K562 (cell line): ENCODE data around the gene SDR42E2. TPM values are rescaled to one million over a fixed set of nuclear protein-coding genes. Genes with fewer than 3 reads are reported as not detected.

Experiments
- ATAC-seq: fragments of 200-7000 bp; cut with Tn5 transposase; 3 replicates; pipeline ENCODE4 v1.9.1; 2020; ENCODE audit warnings: moderate library complexity
- BruUV-seq: library from RNA; stranded (reverse); fragments of 400-500 nt; replicated peaks from 2 replicates; lab custom pipeline; 2021; lab: Mats Ljungman, UMichigan
- CTCF ChIA-PET: fragments of 300-600 bp; formaldehyde crosslinking; extraction: SDS; loops from one replicate; lab custom pipeline; 2021; ENCODE audit warnings: low intra/inter-chr PET ratio; lab: Yijun Ruan, JAX
- POLR2A ChIA-PET: fragments of 300-600, 350-650 bp; sonication (Branson Sonifier 250); formaldehyde crosslinking; extraction: SDS; loops from one replicate; lab custom pipeline; 2021; ENCODE audit warnings: antibody characterized with exemption, inconsistent platforms; lab: Yijun Ruan, JAX
- DNase-seq, 4 experiments: peaks; one replicate each; pipeline versions ENCODE4 v3.0.0 to v3.0.0-alpha.2; 2011 to 2018; ENCODE audit warnings: low spot score in 3 of 4, mixed read lengths in 3 of 4; ENCODE audit errors: extremely low read depth in 1 of 4
- FAIRE-seq: peaks from 2 replicates; lab custom pipeline; 2011; peaks lifted over from hg19 to GRCh38; lab: Jason Lieb, UNC
- H2AFZ ChIP-seq: 2 replicates; pipeline ENCODE4 v1.6.0; 2011; ENCODE audit warnings: low read depth, low read length, control low read depth, inconsistent platforms
- H3K27ac ChIP-seq: fragments of 200-600 bp; 3 replicates; pipeline ENCODE4 v1.8.0; 2011; ENCODE audit warnings: low read depth, mild to moderate bottlenecking, control low read depth, inconsistent platforms, low read length, moderate library complexity, mixed read lengths; ENCODE audit errors: extremely low read depth
- H3K27me3 ChIP-seq, 2 experiments: fragments of 300-600 bp in 1 of 2; 2 replicates in 1 of 2; 3 replicates in 1 of 2; pipeline versions ENCODE4 v1.6.0 to v1.8.0; 2011; ENCODE audit warnings: inconsistent platforms in 2 of 2, low read length in 2 of 2, mild to moderate bottlenecking in 1 of 2, mixed read lengths in 1 of 2, moderate library complexity in 1 of 2; ENCODE audit not compliant: control insufficient read depth in 2 of 2, insufficient read depth in 2 of 2
- H3K36me3 ChIP-seq: fragments of 300-600 bp; 3 replicates; pipeline ENCODE4 v1.8.0; 2011; ENCODE audit warnings: mild to moderate bottlenecking, low read length, inconsistent platforms; ENCODE audit not compliant: control insufficient read depth, insufficient read depth
- H3K4me1 ChIP-seq, 2 experiments: fragments of 200-600 bp in 1 of 2; replicated peaks in 1 of 2; 2 replicates in 1 of 2; 3 replicates in 1 of 2; pipeline versions ENCODE4 v1.5.1 to v1.8.0; 2011; ENCODE audit warnings: inconsistent platforms in 2 of 2, low read length in 2 of 2, mild to moderate bottlenecking in 1 of 2, mixed read lengths in 1 of 2, moderate library complexity in 1 of 2; ENCODE audit not compliant: control insufficient read depth in 2 of 2, insufficient read depth in 2 of 2
- H3K4me2 ChIP-seq: 2 replicates; pipeline ENCODE4 v1.6.1; 2011; ENCODE audit warnings: low read length, control low read depth, inconsistent platforms, mixed read lengths; ENCODE audit not compliant: insufficient read depth
- H3K4me3 ChIP-seq: fragments of 200-600 bp; sonication (generic), shearing (Covaris generic); 2 replicates; pipeline ENCODE4 v1.5.1; 2016; ENCODE audit warnings: control low read depth, inconsistent platforms
- H3K79me2 ChIP-seq: fragments of 200-600 bp; 3 replicates; pipeline ENCODE4 v1.8.0; 2011; ENCODE audit warnings: low read length, inconsistent platforms; ENCODE audit not compliant: control insufficient read depth, insufficient read depth
- H3K9ac ChIP-seq, 2 experiments: 2 replicates each; pipeline versions ENCODE4 v1.6.0 to v1.6.1; 2011; ENCODE audit warnings: low read depth in 2 of 2, low read length in 2 of 2, control low read depth in 1 of 2, inconsistent platforms in 1 of 2, mild to moderate bottlenecking in 1 of 2, mixed read lengths in 1 of 2; ENCODE audit not compliant: insufficient read depth in 1 of 2
- H3K9me1 ChIP-seq: one replicate; pipeline ENCODE4 v1.6.0; 2011; ENCODE audit warnings: inconsistent platforms, mild to moderate bottlenecking, low read length, moderate library complexity; ENCODE audit not compliant: control insufficient read depth, insufficient read depth
- H3K9me3 ChIP-seq: replicated peaks from 2 replicates; pipeline ENCODE4 v1.5.1; 2011; ENCODE audit warnings: low read depth, low read length, inconsistent platforms; ENCODE audit not compliant: control insufficient read depth, insufficient read depth
- H4K20me1 ChIP-seq: replicated peaks from 2 replicates; pipeline ENCODE4 v1.6.1; 2011; ENCODE audit warnings: low read length, inconsistent platforms, mixed read lengths; ENCODE audit not compliant: control insufficient read depth, insufficient read depth
- C11orf30 ChIP-seq: fragments of 450-650 bp; IDR thresholded peaks from 2 replicates; pipeline ENCODE4 v1.6.1; 2016; ENCODE audit warnings: low read depth, mild to moderate bottlenecking
- CXXC5 ChIP-seq: fragments of 250-450 bp; sonication (Bioruptor Pico); IDR thresholded peaks from 2 replicates; pipeline ENCODE4 v1.8.0; 2022; ENCODE audit warnings: inconsistent platforms, mild to moderate bottlenecking, moderate library complexity
- FUS ChIP-seq: fragments of 200-400 bp; formaldehyde crosslinking; optimal IDR thresholded peaks from 2 replicates; pipeline ENCODE3; 2017; ENCODE audit warnings: low read depth, low read length
- HDAC2 ChIP-seq: fragments of 450-650 bp; IDR thresholded peaks from 2 replicates; pipeline ENCODE4 v1.6.1; 2016; ENCODE audit warnings: mild to moderate bottlenecking
- NCOA6 ChIP-seq: fragments of 450-650 bp; IDR thresholded peaks from 2 replicates; pipeline ENCODE4 v1.6.1; 2017; ENCODE audit warnings: mild to moderate bottlenecking
- NCOR1 ChIP-seq: fragments of 450-650 bp; IDR thresholded peaks from 2 replicates; pipeline ENCODE4 v1.6.1; 2016; ENCODE audit warnings: mild to moderate bottlenecking, moderate library complexity
- THRA ChIP-seq: fragments of 450-650 bp; IDR thresholded peaks from 2 replicates; pipeline ENCODE4 v1.6.1; 2017; ENCODE audit warnings: mild to moderate bottlenecking, moderate library complexity
- WGBS: fragments of 100-300 bp; shearing (Covaris generic); methylation state at CpG from one replicate; pipeline ENCODE4 v1.1.6; 2016; ENCODE audit warnings: low coverage, mixed read lengths; ENCODE audit not compliant: insufficient coverage; ENCODE audit errors: missing lambda C conversion rate; 5-methylcytosine and 5-hydroxymethylcytosine counted together
- in situ Hi-C: fragments of 300-500 bp; cut with MboI; formaldehyde crosslinking; loops from 4 replicates; pipeline ENCODE4 v1.15.0; 2018; ENCODE audit warnings: inconsistent platforms, mixed read lengths
- intact Hi-C: fragments of 100-400 bp; cut with micrococcal nuclease; formaldehyde crosslinking; loops from 2 replicates; pipeline ENCODE4 v1.14.2; 2022
- polyA plus RNA-seq, 8 experiments: library from polyadenylated mRNA; depleted of rRNA in 4 of 8; stranded (reverse) in 5 of 8; unstranded in 3 of 8; fragments of >200 nt; fragmentation: Nextera tagmentation in 2 of 8; fragmentation: Illumina TruSeq in 1 of 8; extraction: Ambion mirVana in 2 of 8; extraction: Trizol in 1 of 8; gene quantifications; 2 replicates each; pipeline versions ENCODE4 v1.2.1 to v1.2.3, GENCODE V29; 2011 to 2014; ENCODE audit warnings: inconsistent platforms in 1 of 8, missing spikeins in 1 of 8
- total RNA-seq, 7 experiments: library from RNA; depleted of rRNA in 6 of 7; stranded (reverse); fragments of >200 nt in 6 of 7; fragmentation: Illumina TruSeq in 2 of 7; extraction: Trizol in 2 of 7; gene quantifications; 2 replicates each; pipeline versions ENCODE4 v1.2.1 to v1.2.3, GENCODE V29; 2011 to 2021; ENCODE audit warnings: low replicate concordance in 1 of 7
- TF ChIP-seq, protein P1 (sequence below): sonication (generic); formaldehyde crosslinking; IDR thresholded peaks from 2 replicates; pipeline ENCODE4 v1.8.1; 2023; ENCODE audit warnings: mild to moderate bottlenecking, missing genetic modification reagents
- TF ChIP-seq, protein P2 (sequence below), 2 experiments: fragments of 450-650 bp in 1 of 2; sonication (generic) in 1 of 2; formaldehyde crosslinking; conservative IDR thresholded peaks; 2 replicates each; pipeline versions ENCODE4 v1.4.0 to v1.8.1; 2020 to 2022; ENCODE audit warnings: mild to moderate bottlenecking in 1 of 2, missing genetic modification reagents in 1 of 2

The SDR42E2 gene
- total and polyA plus RNA-seq, 9 of the 15 experiments (the other 6 are each of a cell fraction or from before 2014, with no cell fraction given), result 0.03 to 0.07 (median 0.04) TPM; not detected in 4

DNA sequence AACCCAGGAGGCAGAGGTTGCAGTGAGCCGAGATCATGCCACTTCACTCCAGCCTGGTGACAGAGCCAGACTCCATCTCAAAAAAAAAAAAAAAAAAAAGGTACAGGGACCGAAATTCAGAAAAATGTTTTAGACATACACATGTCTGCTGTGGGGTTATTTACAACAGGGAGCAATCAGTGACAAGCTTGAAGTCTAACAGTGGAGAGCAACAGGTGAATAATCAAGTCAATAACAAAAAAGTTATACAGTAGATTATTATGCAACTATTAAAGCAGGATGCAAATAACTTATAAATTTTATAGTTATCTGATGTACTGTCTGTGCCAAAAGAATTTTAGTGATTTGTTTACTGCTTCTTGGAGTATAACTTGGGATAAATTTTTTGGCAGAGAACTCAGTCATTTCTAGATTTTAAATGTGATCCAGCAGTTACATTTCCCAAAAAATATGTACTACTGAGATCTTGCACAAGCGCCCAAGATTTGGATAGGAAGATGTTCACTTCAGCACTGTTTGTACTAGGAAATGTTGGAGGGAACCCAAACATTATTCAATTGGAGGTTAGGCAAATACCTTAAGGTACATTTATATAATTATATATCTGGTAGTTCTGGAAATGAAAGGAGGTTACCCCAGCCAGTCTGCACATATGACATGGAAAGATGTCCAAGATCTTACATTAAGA, 77.9 kb downstream of the SDR42E2 start:
- H3K4me1 ChIP-seq, result no peaks in the 10 kb centered on the region; a peak in 1 of 5 replicates
- H3K4me3 ChIP-seq, result no peak overlapping the region
- BruUV-seq, result no TSS peak
- in situ Hi-C loops, result no loop called here
- no peak overlapping the region for H3K9ac ChIP-seq
- ATAC-seq, result no peak
- no peaks in the 10 kb centered on the region for H3K9me1 ChIP-seq
- peaks cover 44% of the 10 kb centered on the region; the same call in 2 of the 3 replicates for H3K36me3 ChIP-seq
- no peak overlapping the region for H2AFZ ChIP-seq
- TF ChIP-seq HDAC2, result no peak
- no peak for TF ChIP-seq CXXC5 (CRISPR knock-in tag)
- no peak for TF ChIP-seq NCOR1
- no peak for TF ChIP-seq FUS
- TF ChIP-seq, protein P1, sequence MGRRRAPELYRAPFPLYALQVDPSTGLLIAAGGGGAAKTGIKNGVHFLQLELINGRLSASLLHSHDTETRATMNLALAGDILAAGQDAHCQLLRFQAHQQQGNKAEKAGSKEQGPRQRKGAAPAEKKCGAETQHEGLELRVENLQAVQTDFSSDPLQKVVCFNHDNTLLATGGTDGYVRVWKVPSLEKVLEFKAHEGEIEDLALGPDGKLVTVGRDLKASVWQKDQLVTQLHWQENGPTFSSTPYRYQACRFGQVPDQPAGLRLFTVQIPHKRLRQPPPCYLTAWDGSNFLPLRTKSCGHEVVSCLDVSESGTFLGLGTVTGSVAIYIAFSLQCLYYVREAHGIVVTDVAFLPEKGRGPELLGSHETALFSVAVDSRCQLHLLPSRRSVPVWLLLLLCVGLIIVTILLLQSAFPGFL (CRISPR knock-in tag), result no peak
- TF ChIP-seq, protein P2, sequence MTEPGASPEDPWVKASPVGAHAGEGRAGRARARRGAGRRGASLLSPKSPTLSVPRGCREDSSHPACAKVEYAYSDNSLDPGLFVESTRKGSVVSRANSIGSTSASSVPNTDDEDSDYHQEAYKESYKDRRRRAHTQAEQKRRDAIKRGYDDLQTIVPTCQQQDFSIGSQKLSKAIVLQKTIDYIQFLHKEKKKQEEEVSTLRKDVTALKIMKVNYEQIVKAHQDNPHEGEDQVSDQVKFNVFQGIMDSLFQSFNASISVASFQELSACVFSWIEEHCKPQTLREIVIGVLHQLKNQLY (CRISPR knock-in tag; conservative IDR thresholded peaks at IDR 0.05), result no peak
- no peak for TF ChIP-seq THRA
- no peak for TF ChIP-seq NCOA6
- no peak for TF ChIP-seq C11orf30
- no peak for DNase-seq
- H3K27me3 ChIP-seq, result no peaks in the 10 kb centered on the region
- H3K9me3 ChIP-seq, result no peaks in the 10 kb centered on the region
- intact Hi-C loops, result no loop called here
- CTCF ChIA-PET, result no interaction called here
- no peak overlapping the region for H3K27ac ChIP-seq
- 86% methylated on average over 2 of the region's 3 CpGs for WGBS
- H3K79me2 ChIP-seq, result no peaks in the 10 kb centered on the region; the same call in 2 of the 3 replicates
- POLR2A ChIA-PET, result interaction anchor here (0.7 kb wide), 1 partner anchor 870 kb away, joined by 3 read pairs; no protein-coding TSS in a partner anchor
- H4K20me1 ChIP-seq, result no peaks in the 10 kb centered on the region; the same call in 1 of the 2 replicates
- no peak for FAIRE-seq
- no peak overlapping the region for H3K4me2 ChIP-seq

Other genes with a start within 250 kb of the SDR42E2 start
- gene UQCRC2, start 209.1 kb upstream of the SDR42E2 start, total RNA-seq (2014; rRNA removed), result 177 and 222 TPM in 2 replicates
- 398 and 437 TPM in 2 replicates for gene UQCRC2, start 209.1 kb upstream of the SDR42E2 start, total RNA-seq (2014; rRNA removed; fragmentation: Illumina TruSeq; extraction: Trizol)
- gene UQCRC2, start 209.1 kb upstream of the SDR42E2 start, total RNA-seq (2015; rRNA removed; fragmentation: Illumina TruSeq; extraction: Trizol), result 384 and 413 TPM in 2 replicates
- 319 and 329 TPM in 2 replicates for gene UQCRC2, start 209.1 kb upstream of the SDR42E2 start, total RNA-seq (2021)
- gene UQCRC2, start 209.1 kb upstream of the SDR42E2 start, polyA plus RNA-seq (2011; rRNA removed), result 426 and 516 TPM in 2 replicates
- gene UQCRC2, start 209.1 kb upstream of the SDR42E2 start, polyA plus RNA-seq (2014; fragmentation: Illumina TruSeq; extraction: Trizol), result 299 and 316 TPM in 2 replicates
- gene UQCRC2, start 209.1 kb upstream of the SDR42E2 start, polyA plus RNA-seq (2014; fragmentation: Nextera tagmentation; extraction: Ambion mirVana), result 100 to 1,000 TPM; 284 to 424 TPM
- 250 and 291 TPM in 2 replicates for gene UQCRC2, start 209.1 kb upstream of the SDR42E2 start, polyA plus RNA-seq (2014; rRNA removed)
- not detected in 2 replicates for gene PDZD9, start 161.4 kb upstream of the SDR42E2 start, total RNA-seq (2014; rRNA removed)
- gene PDZD9, start 161.4 kb upstream of the SDR42E2 start, total RNA-seq (2014; rRNA removed; fragmentation: Illumina TruSeq; extraction: Trizol), result not detected in 2 replicates
- not detected in 2 replicates for gene PDZD9, start 161.4 kb upstream of the SDR42E2 start, total RNA-seq (2015; rRNA removed; fragmentation: Illumina TruSeq; extraction: Trizol)
- gene PDZD9, start 161.4 kb upstream of the SDR42E2 start, total RNA-seq (2021), result not detected in 2 replicates
- not detected in 2 replicates for gene PDZD9, start 161.4 kb upstream of the SDR42E2 start, polyA plus RNA-seq (2011; rRNA removed)
- not detected in 2 replicates for gene PDZD9, start 161.4 kb upstream of the SDR42E2 start, polyA plus RNA-seq (2014; fragmentation: Illumina TruSeq; extraction: Trizol)
- under 1 TPM; 0.06 to 0.08 TPM for gene PDZD9, start 161.4 kb upstream of the SDR42E2 start, polyA plus RNA-seq (2014; fragmentation: Nextera tagmentation; extraction: Ambion mirVana)
- not detected in 2 replicates for gene PDZD9, start 161.4 kb upstream of the SDR42E2 start, polyA plus RNA-seq (2014; rRNA removed)
- gene MOSMO, start 154.4 kb upstream of the SDR42E2 start, total RNA-seq (2014; rRNA removed), result 3.7 and 6.3 TPM in 2 replicates
- 7.7 and 9.0 TPM in 2 replicates for gene MOSMO, start 154.4 kb upstream of the SDR42E2 start, total RNA-seq (2014; rRNA removed; fragmentation: Illumina TruSeq; extraction: Trizol)
- 9.0 and 10.4 TPM in 2 replicates for gene MOSMO, start 154.4 kb upstream of the SDR42E2 start, total RNA-seq (2015; rRNA removed; fragmentation: Illumina TruSeq; extraction: Trizol)
- gene MOSMO, start 154.4 kb upstream of the SDR42E2 start, total RNA-seq (2021), result 5.4 and 7.6 TPM in 2 replicates
- gene MOSMO, start 154.4 kb upstream of the SDR42E2 start, polyA plus RNA-seq (2011; rRNA removed), result 11.3 and 13.3 TPM in 2 replicates
- gene MOSMO, start 154.4 kb upstream of the SDR42E2 start, polyA plus RNA-seq (2014; fragmentation: Illumina TruSeq; extraction: Trizol), result 9.1 and 9.3 TPM in 2 replicates
- 1 to 10 TPM; 1.9 to 2.0 TPM for gene MOSMO, start 154.4 kb upstream of the SDR42E2 start, polyA plus RNA-seq (2014; fragmentation: Nextera tagmentation; extraction: Ambion mirVana)
- 7.1 and 9.9 TPM in 2 replicates for gene MOSMO, start 154.4 kb upstream of the SDR42E2 start, polyA plus RNA-seq (2014; rRNA removed)
- gene VWA3A, start 70.0 kb upstream of the SDR42E2 start, total RNA-seq (2014; rRNA removed), result not detected in 2 replicates
- gene VWA3A, start 70.0 kb upstream of the SDR42E2 start, total RNA-seq (2014; rRNA removed; fragmentation: Illumina TruSeq; extraction: Trizol), result not detected in 2 replicates
- gene VWA3A, start 70.0 kb upstream of the SDR42E2 start, total RNA-seq (2015; rRNA removed; fragmentation: Illumina TruSeq; extraction: Trizol), result not detected in 2 replicates
- not detected in 2 replicates for gene VWA3A, start 70.0 kb upstream of the SDR42E2 start, total RNA-seq (2021)
- gene VWA3A, start 70.0 kb upstream of the SDR42E2 start, polyA plus RNA-seq (2011; rRNA removed), result not detected in 2 replicates
- gene VWA3A, start 70.0 kb upstream of the SDR42E2 start, polyA plus RNA-seq (2014; fragmentation: Illumina TruSeq; extraction: Trizol), result not detected in 2 replicates
- gene VWA3A, start 70.0 kb upstream of the SDR42E2 start, polyA plus RNA-seq (2014; fragmentation: Nextera tagmentation; extraction: Ambion mirVana), result not detected
- not detected in 2 replicates for gene VWA3A, start 70.0 kb upstream of the SDR42E2 start, polyA plus RNA-seq (2014; rRNA removed)
- 13.1 and 14.8 TPM in 2 replicates for gene EEF2K, start 43.8 kb downstream of the SDR42E2 start, total RNA-seq (2014; rRNA removed)
- 14.6 and 18.3 TPM in 2 replicates for gene EEF2K, start 43.8 kb downstream of the SDR42E2 start, total RNA-seq (2014; rRNA removed; fragmentation: Illumina TruSeq; extraction: Trizol)
- 12.1 and 12.9 TPM in 2 replicates for gene EEF2K, start 43.8 kb downstream of the SDR42E2 start, total RNA-seq (2015; rRNA removed; fragmentation: Illumina TruSeq; extraction: Trizol)
- gene EEF2K, start 43.8 kb downstream of the SDR42E2 start, total RNA-seq (2021), result 33.7 and 35.2 TPM in 2 replicates
- 12.2 and 13.7 TPM in 2 replicates for gene EEF2K, start 43.8 kb downstream of the SDR42E2 start, polyA plus RNA-seq (2011; rRNA removed)
- 23.0 and 26.3 TPM in 2 replicates for gene EEF2K, start 43.8 kb downstream of the SDR42E2 start, polyA plus RNA-seq (2014; fragmentation: Illumina TruSeq; extraction: Trizol)
- 1 to 10 TPM; 3.0 to 3.4 TPM for gene EEF2K, start 43.8 kb downstream of the SDR42E2 start, polyA plus RNA-seq (2014; fragmentation: Nextera tagmentation; extraction: Ambion mirVana)
- 11.3 and 15.3 TPM in 2 replicates for gene EEF2K, start 43.8 kb downstream of the SDR42E2 start, polyA plus RNA-seq (2014; rRNA removed)
- gene POLR3E, start 134.9 kb downstream of the SDR42E2 start, total RNA-seq (2014; rRNA removed), result 78.2 and 82.6 TPM in 2 replicates
- 67.6 and 81.1 TPM in 2 replicates for gene POLR3E, start 134.9 kb downstream of the SDR42E2 start, total RNA-seq (2014; rRNA removed; fragmentation: Illumina TruSeq; extraction: Trizol)
- gene POLR3E, start 134.9 kb downstream of the SDR42E2 start, total RNA-seq (2015; rRNA removed; fragmentation: Illumina TruSeq; extraction: Trizol), result 73.9 and 83.8 TPM in 2 replicates
- 101 and 113 TPM in 2 replicates for gene POLR3E, start 134.9 kb downstream of the SDR42E2 start, total RNA-seq (2021)
- 151 and 192 TPM in 2 replicates for gene POLR3E, start 134.9 kb downstream of the SDR42E2 start, polyA plus RNA-seq (2011; rRNA removed)
- 128 and 149 TPM in 2 replicates for gene POLR3E, start 134.9 kb downstream of the SDR42E2 start, polyA plus RNA-seq (2014; fragmentation: Illumina TruSeq; extraction: Trizol)
- gene POLR3E, start 134.9 kb downstream of the SDR42E2 start, polyA plus RNA-seq (2014; fragmentation: Nextera tagmentation; extraction: Ambion mirVana), result 10 to 100 TPM; 17.7 to 25.3 TPM
- gene POLR3E, start 134.9 kb downstream of the SDR42E2 start, polyA plus RNA-seq (2014; rRNA removed), result 77.3 and 95.9 TPM in 2 replicates
- gene CDR2, start 212.1 kb downstream of the SDR42E2 start, total RNA-seq (2014; rRNA removed), result 18.9 and 20.5 TPM in 2 replicates
- 19.9 and 20.1 TPM in 2 replicates for gene CDR2, start 212.1 kb downstream of the SDR42E2 start, total RNA-seq (2014; rRNA removed; fragmentation: Illumina TruSeq; extraction: Trizol)
- 18.6 and 21.9 TPM in 2 replicates for gene CDR2, start 212.1 kb downstream of the SDR42E2 start, total RNA-seq (2015; rRNA removed; fragmentation: Illumina TruSeq; extraction: Trizol)
- 22.1 and 23.1 TPM in 2 replicates for gene CDR2, start 212.1 kb downstream of the SDR42E2 start, total RNA-seq (2021)
- gene CDR2, start 212.1 kb downstream of the SDR42E2 start, polyA plus RNA-seq (2011; rRNA removed), result 25.6 and 30.3 TPM in 2 replicates
- 26.3 and 27.9 TPM in 2 replicates for gene CDR2, start 212.1 kb downstream of the SDR42E2 start, polyA plus RNA-seq (2014; fragmentation: Illumina TruSeq; extraction: Trizol)
- gene CDR2, start 212.1 kb downstream of the SDR42E2 start, polyA plus RNA-seq (2014; fragmentation: Nextera tagmentation; extraction: Ambion mirVana), result 1 to 10 TPM; 4.6 to 5.3 TPM
- 21.7 and 23.0 TPM in 2 replicates for gene CDR2, start 212.1 kb downstream of the SDR42E2 start, polyA plus RNA-seq (2014; rRNA removed)